HCT116 (cell line): Measurements from ENCODE around the gene ZSWIM6. TPM values are rescaled to one million over a fixed set of nuclear protein-coding genes. Genes with fewer than 3 reads are reported as not detected.

Experiments used
- ATAC-seq: fragments of 200-7000 bp; cut with Tn5 transposase; 2 replicates; pipeline ENCODE4 v1.9.1; 2020; ENCODE audit warnings: mild to moderate bottlenecking, moderate library complexity
- BruUV-seq: library from RNA; stranded (reverse); fragments of 400-500 nt; replicated peaks from 2 replicates; lab custom pipeline; 2021; lab: Mats Ljungman, UMichigan
- CTCF ChIA-PET: fragments of 300-600 bp; sonication (Branson Sonifier 250); formaldehyde crosslinking; loops from one replicate; lab custom pipeline; 2021; ENCODE audit warnings: antibody characterized with exemption; lab: Charles Lee
- POLR2A ChIA-PET: fragments of 300-600, 350-600 bp; sonication (Branson Sonifier 250); formaldehyde crosslinking; loops from one replicate; lab custom pipeline; 2021; ENCODE audit warnings: antibody characterized with exemption; lab: Charles Lee
- RAD21 ChIA-PET, 2 experiments: fragments of 300-600 bp; sonication (Branson Sonifier 250); formaldehyde crosslinking; loops; one replicate each; lab custom pipeline; 2023; ENCODE audit warnings: low total read pairs in 2 of 2; ENCODE audit not compliant: uncharacterized antibody in 2 of 2, unreplicated experiment in 2 of 2, low non-redundant PET in 1 of 2; lab: Charles Lee
- DNase-seq: peaks from one replicate; pipeline ENCODE4 v3.0.0-alpha.2; 2010; ENCODE audit warnings: low read depth, low spot score
- H2AFZ ChIP-seq: fragments of 200-600 bp; shearing (Covaris generic), sonication (generic); 2 replicates; pipeline ENCODE4 v1.6.1; 2017; ENCODE audit warnings: low read depth, mixed run types, mixed read lengths, antibody characterized with exemption, low read length; ENCODE audit not compliant: poor library complexity, severe bottlenecking
- H3K27ac ChIP-seq: 2 replicates; pipeline ENCODE4 v1.5.1; 2012; ENCODE audit warnings: low read depth, low read length
- H3K27me3 ChIP-seq: fragments of 200-600 bp; sonication (generic); 2 replicates; pipeline ENCODE4 v1.6.1; 2016; ENCODE audit warnings: mixed run types, low read length, mixed read lengths; ENCODE audit not compliant: insufficient read depth
- H3K36me3 ChIP-seq, 2 experiments: fragments of 200-500 bp in 1 of 2; fragments of 200-600 bp in 1 of 2; sonication (Bioruptor generic) in 1 of 2; sonication (generic) in 1 of 2; 2 replicates each; pipeline versions ENCODE4 v1.5.1 to v1.6.1; 2014 to 2016; ENCODE audit warnings: low read length in 2 of 2, inconsistent platforms in 1 of 2, mixed read lengths in 1 of 2, mixed run types in 1 of 2; ENCODE audit not compliant: insufficient read depth in 2 of 2, control insufficient read depth in 1 of 2
- H3K4me1 ChIP-seq, 2 experiments: fragments of 200-600 bp in 1 of 2; sonication (generic) in 1 of 2; 2 replicates each; pipeline versions ENCODE4 v1.5.1 to v1.6.1; 2012 to 2017; ENCODE audit warnings: low read length in 2 of 2, inconsistent platforms in 1 of 2, mild to moderate bottlenecking in 1 of 2, mixed read lengths in 1 of 2, mixed run types in 1 of 2, moderate library complexity in 1 of 2; ENCODE audit not compliant: insufficient read depth in 2 of 2, control insufficient read depth in 1 of 2
- H3K4me2 ChIP-seq: fragments of 200-600 bp; sonication (generic); 2 replicates; pipeline ENCODE4 v1.6.1; 2017; ENCODE audit warnings: mixed run types, low read length, mixed read lengths
- H3K4me3 ChIP-seq, 2 experiments: fragments of 200-600 bp in 1 of 2; sonication (generic) in 1 of 2; replicated peaks in 1 of 2; 2 replicates each; pipeline ENCODE4 v1.5.1; 2011 to 2016; ENCODE audit warnings: low read length in 2 of 2, control low read depth in 1 of 2, low read depth in 1 of 2, mild to moderate bottlenecking in 1 of 2, mixed read lengths in 1 of 2, mixed run types in 1 of 2
- H3K79me2 ChIP-seq: fragments of 200-600 bp; sonication (generic); 2 replicates; pipeline ENCODE4 v1.6.1; 2017; ENCODE audit warnings: mild to moderate bottlenecking, mixed run types, low read length, moderate library complexity, mixed read lengths; ENCODE audit not compliant: insufficient read depth
- H3K9ac ChIP-seq: fragments of 200-600 bp; sonication (generic); 2 replicates; pipeline ENCODE4 v1.6.1; 2016; ENCODE audit warnings: low read length, mixed read lengths
- H3K9me2 ChIP-seq: fragments of 200-600 bp; sonication (generic), shearing (Covaris generic); 2 replicates; pipeline ENCODE4 v1.6.1; 2017; ENCODE audit warnings: mixed run types, mild to moderate bottlenecking, moderate library complexity; ENCODE audit not compliant: insufficient read depth
- H3K9me3 ChIP-seq, 2 experiments: fragments of 200-500 bp in 1 of 2; fragments of 200-600 bp in 1 of 2; sonication (Bioruptor generic) in 1 of 2; sonication (generic) in 1 of 2; 2 replicates each; pipeline ENCODE4 v1.6.1; 2014 to 2017; ENCODE audit warnings: low read length in 2 of 2, mixed read lengths in 2 of 2, inconsistent platforms in 1 of 2, low read depth in 1 of 2, mild to moderate bottlenecking in 1 of 2, mixed run types in 1 of 2, moderate library complexity in 1 of 2; ENCODE audit not compliant: control insufficient read depth in 1 of 2, insufficient read depth in 1 of 2
- H4K20me1 ChIP-seq: fragments of 200-600 bp; sonication (generic), shearing (Covaris generic); 2 replicates; pipeline ENCODE4 v1.6.1; 2017; ENCODE audit warnings: mixed run types, mild to moderate bottlenecking, moderate library complexity; ENCODE audit not compliant: insufficient read depth
- ATF3 ChIP-seq: IDR thresholded peaks from 2 replicates; pipeline ENCODE4 v1.6.1; 2012
- CBX3 ChIP-seq: IDR thresholded peaks from 2 replicates; pipeline ENCODE4 v1.6.1; 2012; ENCODE audit warnings: low read depth
- ELF1 ChIP-seq: IDR thresholded peaks from 2 replicates; pipeline ENCODE4 v1.6.1; 2012; ENCODE audit warnings: low read depth, borderline replicate concordance
- EZH2 ChIP-seq: fragments of 200-600 bp; sonication (generic); IDR thresholded peaks from 2 replicates; pipeline ENCODE4 v1.6.1; 2017; ENCODE audit warnings: antibody characterized with exemption, mixed run types
- FOSL1 ChIP-seq: IDR thresholded peaks from 2 replicates; pipeline ENCODE4 v1.6.1; 2012; ENCODE audit warnings: low read depth
- JUND ChIP-seq: IDR thresholded peaks from 2 replicates; pipeline ENCODE4 v1.6.1; 2012
- MAX ChIP-seq: IDR thresholded peaks from 2 replicates; pipeline ENCODE4 v1.6.1; 2012
- POLR2A ChIP-seq: IDR thresholded peaks from 2 replicates; pipeline ENCODE4 v1.7.0; 2011; ENCODE audit warnings: borderline replicate concordance; ENCODE audit not compliant: insufficient read depth, insufficient read length; ENCODE audit errors: extremely low read depth
- POLR2AphosphoS5 ChIP-seq: IDR thresholded peaks from 2 replicates; pipeline ENCODE4 v1.6.1; 2011; ENCODE audit warnings: mild to moderate bottlenecking, low read depth, low read length, moderate library complexity
- REST ChIP-seq: IDR thresholded peaks from 2 replicates; pipeline ENCODE4 v1.6.1; 2012; ENCODE audit warnings: low read depth
- SIN3A ChIP-seq: IDR thresholded peaks from 2 replicates; pipeline ENCODE4 v1.6.1; 2012; ENCODE audit warnings: low read depth
- SP1 ChIP-seq: IDR thresholded peaks from 2 replicates; pipeline ENCODE4 v1.6.1; 2012; ENCODE audit warnings: low read depth
- SRF ChIP-seq: IDR thresholded peaks from 2 replicates; pipeline ENCODE4 v1.6.1; 2012; ENCODE audit warnings: low read depth
- TCF7L2 ChIP-seq: IDR thresholded peaks from 2 replicates; pipeline ENCODE4 v1.7.0; 2011; ENCODE audit warnings: borderline replicate concordance, inconsistent platforms; ENCODE audit not compliant: insufficient read depth, insufficient read length; ENCODE audit errors: extremely low read depth
- YY1 ChIP-seq: IDR thresholded peaks from 2 replicates; pipeline ENCODE4 v1.6.1; 2011; ENCODE audit warnings: low read length, low read depth, moderate library complexity, mild to moderate bottlenecking; ENCODE audit not compliant: insufficient replicate concordance; ENCODE audit errors: extremely low read depth
- ZBTB33 ChIP-seq: IDR thresholded peaks from 2 replicates; pipeline ENCODE4 v1.6.1; 2011; ENCODE audit warnings: mild to moderate bottlenecking, low read length, moderate library complexity; ENCODE audit not compliant: insufficient replicate concordance; ENCODE audit errors: extremely low read depth
- intact Hi-C: fragments of 100-400 bp; cut with micrococcal nuclease; formaldehyde crosslinking; loops from 2 replicates; pipeline ENCODE4 v1.10.0; 2022
- total RNA-seq: library from RNA; stranded (reverse); gene quantifications from one replicate; pipeline ENCODE4 v1.2.1, GENCODE V29; 2021; ENCODE audit not compliant: unreplicated experiment

The ZSWIM6 gene
- total RNA-seq, 1 experiment from 2014 or later, result 7.4 TPM

- TF ChIP-seq ATF3 (no peak), ZBTB33 (no peak)
- TF ChIP-seq, all 23 proteins: peak for 0
These were observed 47.6 kb downstream of the ZSWIM6 start (continued) for GRCh38 chr5:61379677-61380076.

- Histone ChIP-seq H3K79me2 (peaks cover 21% of the 10 kb centered on the region), H3K4me2 (no peak overlapping the region), H3K9me3 (no peaks in the 10 kb centered on the region), H3K4me3 (no peak overlapping the region), H3K36me3 (no peaks in the 10 kb centered on the region), H3K27ac (no peak overlapping the region), H3K27me3 (no peaks in the 10 kb centered on the region), H2AFZ (no peak overlapping the region), H3K9me2 (no peaks in the 10 kb centered on the region), H3K4me1 (no peaks in the 10 kb centered on the region), H4K20me1 (no peaks in the 10 kb centered on the region), H3K9ac (no peak overlapping the region)
- no peak for ATAC-seq
- ChIA-PET CTCF (no interaction called here), RAD21 (no interaction called here), POLR2A (no interaction called here)
- BruUV-seq, result no TSS peak
- no peak for DNase-seq
- intact Hi-C loops, result no loop called here
- TF ChIP-seq POLR2AphosphoS5, result no peak
- TF ChIP-seq ZBTB33, result no peak
- no peak for TF ChIP-seq EZH2
- no peak for TF ChIP-seq POLR2A
- TF ChIP-seq CBX3, result no peak
- TF ChIP-seq SRF, result no peak
- no peak for TF ChIP-seq ELF1
- TF ChIP-seq SP1, result no peak
- no peak for TF ChIP-seq MAX
- TF ChIP-seq FOSL1, result no peak
- no peak for TF ChIP-seq REST
- no peak for TF ChIP-seq YY1
- TF ChIP-seq SIN3A, result no peak
- TF ChIP-seq JUND, result no peak
- TF ChIP-seq TCF7L2, result no peak
These were observed 49.9 kb downstream of the ZSWIM6 start for GRCh38 chr5:61381968-61382367.
